ENCODE data around the gene CHCHD3. TPM values are rescaled to one million over a fixed set of nuclear protein-coding genes. Genes with fewer than 3 reads are reported as not detected.

CHCHD3 gene
- total and polyA plus RNA-seq, 4 donors = 20.1 to 78.0 (median 46.9) TPM

DNA sequence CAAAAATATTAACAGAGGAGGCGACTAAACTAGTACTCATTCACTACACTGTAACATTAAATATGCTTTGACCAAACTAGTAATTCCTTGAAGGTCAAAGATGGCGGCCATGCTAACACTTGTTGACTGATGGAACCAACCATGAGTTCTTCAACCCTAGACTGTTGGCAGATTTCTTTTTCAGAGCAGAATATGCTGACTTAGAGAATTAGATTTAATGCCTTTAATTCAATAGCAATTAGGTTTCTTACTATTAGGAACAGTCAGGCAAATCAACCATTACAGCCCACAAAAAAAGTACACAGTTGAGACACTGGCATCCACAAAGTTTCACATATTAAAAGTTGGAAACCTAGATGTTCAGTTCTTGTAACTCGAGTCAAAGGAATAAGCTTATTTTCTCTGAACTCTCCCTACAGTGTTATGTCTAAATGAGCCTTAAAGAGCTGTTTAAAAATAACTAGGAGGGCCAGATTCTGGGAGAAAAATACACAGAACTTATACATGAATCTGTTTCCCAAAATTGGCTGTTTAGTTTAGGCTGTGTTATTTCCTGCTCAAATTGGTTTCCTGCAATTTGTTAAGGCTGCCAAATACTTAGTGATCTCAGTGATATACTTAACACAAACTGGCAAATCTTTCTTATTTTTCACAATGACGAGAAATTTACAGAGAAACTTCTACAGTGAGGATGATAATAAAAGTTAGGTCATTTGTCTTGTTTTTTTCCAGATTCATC, 17.6 kb downstream of the CHCHD3 start:
- Histone ChIP-seq H3K9me3 (ENCODE audit: control insufficient read depth in 4 of 4, insufficient read depth in 3 of 4, low read length in 3 of 4) (no peaks in the 10 kb centered on the region), H3K9ac (ENCODE audit: insufficient read depth in 1 of 2, low read length in 2 of 2) (no peak overlapping the region), H3K4me3 (no peak overlapping the region), H3K4me1 (ENCODE audit: control insufficient read depth in 5 of 5, insufficient read depth in 5 of 5, low read length in 5 of 5) (peaks cover 0 to 37% (median 3%) of the 10 kb centered on the region in 5 donors), H3K36me3 (ENCODE audit: control insufficient read depth in 4 of 4, insufficient read depth in 4 of 4, low read length in 4 of 4) (peaks cover 2 to 11% (median 7%) of the 10 kb centered on the region in 4 donors), H3K27me3 (ENCODE audit: control insufficient read depth in 3 of 3, insufficient read depth in 3 of 3, low read length in 2 of 3) (no peaks in the 10 kb centered on the region), H3K27ac (ENCODE audit: low read depth in 1 of 2, low read length in 1 of 2) (peak overlapping the region in 1 of 2 donors; percentile 0)
- WGBS, 2 donors = 79 to 84% methylated on average over 4 of the region's 4 CpGs
- DNase-seq (peak in 1 of 3 donors; percentile 53), ATAC-seq (ENCODE audit: insufficient read depth, low FRiP score) (no peak)
- TF ChIP-seq, protein P1, sequence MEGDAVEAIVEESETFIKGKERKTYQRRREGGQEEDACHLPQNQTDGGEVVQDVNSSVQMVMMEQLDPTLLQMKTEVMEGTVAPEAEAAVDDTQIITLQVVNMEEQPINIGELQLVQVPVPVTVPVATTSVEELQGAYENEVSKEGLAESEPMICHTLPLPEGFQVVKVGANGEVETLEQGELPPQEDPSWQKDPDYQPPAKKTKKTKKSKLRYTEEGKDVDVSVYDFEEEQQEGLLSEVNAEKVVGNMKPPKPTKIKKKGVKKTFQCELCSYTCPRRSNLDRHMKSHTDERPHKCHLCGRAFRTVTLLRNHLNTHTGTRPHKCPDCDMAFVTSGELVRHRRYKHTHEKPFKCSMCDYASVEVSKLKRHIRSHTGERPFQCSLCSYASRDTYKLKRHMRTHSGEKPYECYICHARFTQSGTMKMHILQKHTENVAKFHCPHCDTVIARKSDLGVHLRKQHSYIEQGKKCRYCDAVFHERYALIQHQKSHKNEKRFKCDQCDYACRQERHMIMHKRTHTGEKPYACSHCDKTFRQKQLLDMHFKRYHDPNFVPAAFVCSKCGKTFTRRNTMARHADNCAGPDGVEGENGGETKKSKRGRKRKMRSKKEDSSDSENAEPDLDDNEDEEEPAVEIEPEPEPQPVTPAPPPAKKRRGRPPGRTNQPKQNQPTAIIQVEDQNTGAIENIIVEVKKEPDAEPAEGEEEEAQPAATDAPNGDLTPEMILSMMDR (IDR thresholded peaks at IDR 0.05; ENCODE audit: control extremely low read depth, extremely low read depth) = no peak

GRCh38 chr7:133061792-133062191, 20.1 kb downstream of the CHCHD3 start:
- no peak overlapping the region for H3K9ac ChIP-seq (ENCODE audit: insufficient read depth in 1 of 2, low read length in 2 of 2)
- peaks cover 0 to 44% (median 3%) of the 10 kb centered on the region in 5 donors for H3K4me1 ChIP-seq (ENCODE audit: control insufficient read depth in 5 of 5, insufficient read depth in 5 of 5, low read length in 5 of 5)
- 78 to 93% methylated on average over 2 of the region's 2 CpGs for WGBS, 2 donors
- H3K9me3 ChIP-seq (ENCODE audit: control insufficient read depth in 4 of 4, insufficient read depth in 3 of 4, low read length in 3 of 4) = no peaks in the 10 kb centered on the region
- H3K36me3 ChIP-seq (ENCODE audit: control insufficient read depth in 4 of 4, insufficient read depth in 4 of 4, low read length in 4 of 4) = peaks cover 0 to 4% (median 2%) of the 10 kb centered on the region in 4 donors
- ATAC-seq (ENCODE audit: insufficient read depth, low FRiP score) = no peak
- no peak for DNase-seq
- H3K4me3 ChIP-seq = no peak overlapping the region
- TF ChIP-seq, protein P1 (IDR thresholded peaks at IDR 0.05; ENCODE audit: control extremely low read depth, extremely low read depth) = no peak
- H3K27ac ChIP-seq (ENCODE audit: low read depth in 1 of 2, low read length in 1 of 2) = peak overlapping the region in 1 of 2 donors; percentile 50
- H3K27me3 ChIP-seq (ENCODE audit: control insufficient read depth in 3 of 3, insufficient read depth in 3 of 3, low read length in 2 of 3) = no peaks in the 10 kb centered on the region

DNA sequence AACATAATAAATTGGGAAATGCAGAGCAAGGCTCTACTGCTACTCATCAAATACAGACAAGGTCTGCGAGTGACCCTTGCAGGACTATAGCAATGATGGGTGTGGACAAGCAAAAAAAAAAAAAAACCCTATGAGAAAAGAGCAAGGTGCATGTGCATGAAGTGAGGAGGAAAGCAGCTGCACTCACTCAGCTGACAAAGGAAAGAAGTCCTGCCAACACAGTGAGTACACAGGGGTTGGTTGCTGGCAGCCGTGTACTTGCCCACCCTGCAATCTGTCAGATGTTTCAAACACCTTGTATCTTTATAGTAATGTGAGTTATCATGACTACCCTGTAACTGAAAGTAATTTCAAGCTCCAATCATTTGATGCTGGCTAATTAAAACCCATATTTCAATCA, 20.5 kb downstream of the CHCHD3 start:
- no peak overlapping the region for H3K9ac ChIP-seq (ENCODE audit: insufficient read depth in 1 of 2, low read length in 2 of 2)
- no peak overlapping the region for H3K4me3 ChIP-seq
- ATAC-seq (ENCODE audit: insufficient read depth, low FRiP score) = no peak
- H3K27me3 ChIP-seq (ENCODE audit: control insufficient read depth in 3 of 3, insufficient read depth in 3 of 3, low read length in 2 of 3) = no peaks in the 10 kb centered on the region
- TF ChIP-seq, protein P1 (IDR thresholded peaks at IDR 0.05; ENCODE audit: control extremely low read depth, extremely low read depth) = no peak
- peak in 1 of 3 donors; percentile 27 for DNase-seq
- WGBS, 2 donors = 90 to 94% methylated on average over 2 of the region's 2 CpGs
- H3K36me3 ChIP-seq (ENCODE audit: control insufficient read depth in 4 of 4, insufficient read depth in 4 of 4, low read length in 4 of 4) = peaks cover 0 to 2% (median 0%) of the 10 kb centered on the region in 4 donors
- H3K4me1 ChIP-seq (ENCODE audit: control insufficient read depth in 5 of 5, insufficient read depth in 5 of 5, low read length in 5 of 5) = peaks cover 0 to 47% (median 3%) of the 10 kb centered on the region in 5 donors
- no peaks in the 10 kb centered on the region for H3K9me3 ChIP-seq (ENCODE audit: control insufficient read depth in 4 of 4, insufficient read depth in 3 of 4, low read length in 3 of 4)
- H3K27ac ChIP-seq (ENCODE audit: low read depth in 1 of 2, low read length in 1 of 2) = peak overlapping the region in 1 of 2 donors; percentile 50

Measured in lung (tissue), 12 donors.